GM19455 (cell line): ENCODE measurements around the gene MEG3.

Source experiments
- ATAC-seq: cut with Tn5 transposase; IDR thresholded peaks from one replicate; pipeline ENCODE4 v1.9.1; 2021; ENCODE audit not compliant: unreplicated experiment

Gene MEG3

GRCh38 chr14:100893228-100893601, 67.3 kb downstream of the MEG3 start:
- no peak for ATAC-seq

- ATAC-seq, result no peak
These were observed 67.8 kb downstream of the MEG3 start for GRCh38 chr14:100893760-100894159.

- ATAC-seq, result no peak
These were observed 68.5 kb downstream of the MEG3 start for GRCh38 chr14:100894416-100894815.

DNA sequence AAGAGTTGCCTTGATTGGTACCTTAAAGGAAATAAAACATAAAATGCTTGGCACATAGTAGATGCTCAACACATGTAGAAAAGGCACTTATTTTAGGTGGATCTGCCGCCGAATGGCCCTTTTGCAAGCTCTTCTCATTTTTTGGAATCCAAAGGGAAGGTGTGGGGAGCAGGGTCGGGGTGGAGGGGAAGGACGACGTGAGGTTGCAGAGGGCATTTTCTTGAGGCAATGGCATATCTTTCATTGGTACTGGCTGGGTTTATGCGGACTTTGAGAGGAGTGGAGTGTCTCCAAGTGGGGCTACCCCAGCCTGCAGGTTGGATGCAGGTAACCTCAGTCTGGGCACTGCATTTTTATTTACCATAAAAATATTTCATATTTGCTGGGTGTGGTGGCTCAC, 69.5 kb downstream of the MEG3 start:
- no peak for ATAC-seq

DNA sequence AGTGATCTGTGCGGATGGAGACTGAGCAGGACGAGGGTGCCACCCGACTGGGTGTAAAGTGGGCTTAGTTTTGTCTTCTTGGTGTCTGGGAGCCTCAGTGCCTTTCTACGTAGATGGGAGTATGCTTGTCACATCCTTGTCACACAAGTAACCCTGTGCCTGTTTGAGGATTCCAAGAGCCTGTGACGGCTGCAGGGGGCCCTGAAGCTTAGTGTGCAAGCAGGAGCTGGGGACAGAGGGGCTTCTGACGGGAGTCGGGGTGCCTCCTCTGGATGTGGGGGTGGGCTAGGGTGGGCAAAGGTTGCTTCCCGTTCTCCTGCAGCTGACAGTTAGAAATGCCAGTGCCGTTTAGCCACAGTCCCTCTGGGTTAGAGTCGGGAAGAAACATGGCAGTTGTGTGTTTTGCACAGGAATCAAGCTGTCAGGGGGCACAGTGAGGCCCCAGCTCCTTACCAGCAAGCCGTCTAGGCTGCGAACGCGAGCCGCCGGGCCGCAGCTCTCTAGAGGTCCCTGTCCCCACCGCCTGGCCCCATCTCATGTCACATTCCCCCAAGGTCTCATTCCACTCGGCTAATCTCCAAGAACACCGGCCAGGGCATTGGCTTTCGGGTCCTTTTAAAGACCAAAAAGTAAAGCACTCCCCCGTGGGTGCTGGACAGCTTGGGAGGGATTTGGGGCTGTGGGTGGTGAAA, 70.6 kb downstream of the MEG3 start:
- no peak for ATAC-seq

DNA sequence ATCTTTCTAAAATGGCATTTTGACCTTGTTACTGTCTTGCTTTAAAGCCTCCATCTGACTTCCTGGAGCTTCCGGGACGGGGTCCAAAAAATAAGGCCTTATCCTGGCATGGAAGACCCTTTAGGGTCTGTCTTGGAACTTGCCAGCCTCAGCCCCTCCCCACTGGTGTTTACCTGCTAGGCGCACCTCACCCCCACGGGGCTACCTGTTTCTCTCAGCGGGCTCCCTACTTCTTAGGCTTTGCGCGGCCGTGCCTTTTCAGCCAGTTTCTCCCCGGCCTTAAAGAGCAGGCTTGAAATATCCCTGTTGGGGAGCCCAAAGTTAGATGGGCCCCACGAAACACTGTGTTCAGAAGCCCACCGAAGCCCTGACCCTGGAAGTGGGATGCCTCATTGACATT, 72.5 kb downstream of the MEG3 start:
- ATAC-seq, result no peak

- ATAC-seq, result no peak
These were observed 73.3 kb downstream of the MEG3 start for GRCh38 chr14:100898935-100899883.

- no peak for ATAC-seq
These were observed 74.2 kb downstream of the MEG3 start for GRCh38 chr14:100899884-100900771.

DNA sequence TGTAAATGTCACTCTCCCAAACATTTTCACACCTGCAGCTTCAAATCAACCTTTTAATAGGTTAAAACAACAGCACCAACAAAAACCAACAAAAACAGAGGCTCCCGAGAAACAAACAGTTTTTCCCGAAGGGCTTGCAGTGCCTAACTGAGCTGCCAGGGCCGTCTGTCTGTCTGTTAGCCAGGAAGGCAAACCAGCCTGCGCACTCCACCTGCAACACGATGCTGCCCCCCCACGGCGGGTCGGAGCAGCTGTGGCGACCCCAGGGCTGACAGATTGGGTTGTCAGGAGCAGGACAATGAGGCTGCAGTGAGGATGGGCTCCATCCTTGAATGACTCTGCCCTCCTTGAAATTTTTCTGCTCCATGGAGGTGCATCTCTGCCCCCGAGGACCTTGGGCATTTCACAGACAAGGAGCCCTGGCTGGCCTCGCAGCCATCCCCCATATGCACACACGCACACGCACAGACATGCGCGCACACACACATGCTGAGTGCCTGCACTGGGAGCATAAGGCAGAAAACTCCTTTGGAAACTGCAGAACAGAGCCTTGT, 75.0 kb downstream of the MEG3 start:
- no peak for ATAC-seq

DNA sequence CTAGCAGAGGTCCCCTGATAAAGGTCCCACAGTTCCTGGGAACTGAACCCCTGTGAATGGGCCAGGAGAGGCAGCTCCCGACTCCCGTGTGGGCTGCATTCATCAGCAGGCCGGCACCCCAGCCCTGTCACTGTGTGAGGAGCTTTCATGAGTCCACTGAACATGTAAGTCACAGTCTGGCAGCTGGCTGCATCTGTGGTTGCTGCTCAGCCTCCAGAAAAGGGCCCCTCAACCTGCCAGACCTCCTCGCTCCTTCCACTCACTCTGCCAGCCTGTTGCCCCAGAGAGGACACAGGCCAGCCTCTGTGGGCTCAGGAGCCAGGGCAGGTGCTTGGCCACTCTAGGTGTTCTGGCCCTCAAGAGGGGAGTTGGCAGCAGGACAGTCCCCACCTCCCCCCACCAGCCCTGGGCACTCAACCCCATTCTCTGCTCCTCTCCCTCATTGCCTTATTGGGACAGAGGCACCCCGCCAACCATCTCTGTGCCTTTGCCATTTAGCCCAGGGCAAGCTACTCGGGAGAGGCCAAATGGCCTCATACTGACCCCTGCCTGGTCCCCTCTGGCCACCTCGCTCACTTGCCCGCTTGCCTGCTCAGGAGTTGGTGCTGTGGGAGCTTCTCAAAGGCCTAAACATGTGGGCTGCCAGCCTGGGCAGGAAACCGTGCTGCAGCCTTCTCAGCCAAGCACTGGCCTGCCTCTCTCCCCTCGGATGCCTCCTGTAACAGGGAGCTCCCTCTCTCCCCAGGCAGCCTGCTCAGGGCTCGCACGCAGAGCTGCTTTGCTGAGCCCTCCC, 75.7 kb downstream of the MEG3 start:
- ATAC-seq, result no peak

GRCh38 chr14:100902295-100903133, 76.6 kb downstream of the MEG3 start:
- no peak for ATAC-seq

- no peak for ATAC-seq
These were observed 77.2 kb downstream of the MEG3 start for GRCh38 chr14:100903134-100903468.

DNA sequence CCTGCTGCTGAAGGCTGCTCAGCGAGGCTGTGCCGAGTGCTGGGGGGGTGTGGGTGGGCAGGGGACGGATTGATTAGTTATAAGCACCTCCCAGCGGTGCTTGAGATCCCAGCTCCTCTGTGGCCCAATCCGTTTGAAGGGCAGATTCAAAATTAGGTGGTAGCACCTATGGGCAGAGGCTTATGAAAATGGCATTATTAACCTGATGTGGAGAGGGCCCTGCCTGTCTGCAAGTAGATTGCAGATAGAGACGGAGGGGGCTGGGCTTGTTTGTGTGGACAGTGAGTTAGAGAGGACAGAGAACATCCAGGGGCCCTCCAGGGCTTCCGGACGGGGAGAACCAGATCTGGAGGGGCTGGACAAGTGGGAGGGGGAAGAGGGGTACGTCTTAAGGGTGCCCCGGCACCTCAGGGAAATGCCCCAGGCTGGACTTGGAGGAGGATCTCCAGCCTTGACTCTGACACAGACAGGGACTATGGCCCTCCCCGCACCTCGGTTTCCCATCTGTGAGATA, 77.8 kb downstream of the MEG3 start, which contains the start of gene RTL1:
Gene RTL1 (minus strand): TSS at position 51 of the 514 bp plus-strand sequence. CDS start 18,934 bp downstream, outside the sequence.
- no peak for ATAC-seq

GRCh38 chr14:100904307-100905087, 78.6 kb downstream of the MEG3 start:
- ATAC-seq, result no peak

GRCh38 chr14:100905166-100905565, 79.2 kb downstream of the MEG3 start:
- ATAC-seq, result no peak

DNA sequence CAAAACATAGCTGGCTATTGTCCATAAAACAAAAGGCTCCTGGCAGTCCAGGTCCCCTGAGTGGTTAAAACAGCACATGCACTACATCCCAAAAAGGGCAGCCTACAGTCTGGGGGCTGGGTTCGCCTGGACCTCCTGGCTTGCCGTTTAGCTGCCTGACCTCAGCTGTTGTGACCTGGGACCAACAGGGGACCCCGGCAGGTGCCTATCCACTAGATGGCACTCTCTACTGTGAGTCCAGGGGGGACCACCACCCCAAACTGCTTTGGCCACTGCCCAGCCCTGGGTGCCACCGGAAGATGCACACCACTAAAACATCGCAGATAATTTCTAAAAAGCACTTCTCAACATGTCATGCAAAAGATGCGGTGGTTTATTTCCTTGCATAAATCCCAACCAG, 80.5 kb downstream of the MEG3 start:
- ATAC-seq, result no peak

DNA sequence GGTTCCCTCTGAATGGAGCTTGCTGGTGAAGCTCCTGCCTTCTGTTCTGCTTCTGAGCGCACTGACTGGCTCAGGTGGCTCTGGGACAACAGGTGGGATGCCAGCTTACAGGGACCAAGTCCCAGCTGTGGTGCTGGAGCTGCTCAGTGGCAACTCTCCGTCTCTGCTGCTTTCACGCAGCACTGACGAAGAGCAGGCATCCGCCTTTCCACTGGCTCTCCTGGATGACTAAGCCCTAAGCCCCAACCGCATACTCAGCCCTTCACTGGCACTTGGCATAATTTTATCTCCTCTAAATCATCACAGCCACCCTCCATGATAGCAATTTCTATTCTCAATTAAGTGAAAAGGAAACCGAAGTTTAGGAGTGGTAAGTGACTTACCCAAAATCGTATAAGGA, 81.3 kb downstream of the MEG3 start:
- no peak for ATAC-seq

GRCh38 chr14:100909439-100909838, 83.5 kb downstream of the MEG3 start:
- ATAC-seq, result no peak
